Adipocyte (in vitro differentiated cells): ENCODE data around the gene MAGEC2.

Experiments used
- DNase-seq: peaks from one replicate; pipeline ENCODE4 v3.0.0-alpha.2; 2015; ENCODE audit warnings: low read depth
- H3K27me3 ChIP-seq: replicated peaks from 2 replicates; pipeline ENCODE4 v1.7.0; 2013; ENCODE audit warnings: mild to moderate bottlenecking, low read length, moderate library complexity; ENCODE audit not compliant: control insufficient read depth, insufficient read depth
- H3K36me3 ChIP-seq: 2 replicates; pipeline ENCODE4 v1.7.0; 2013; ENCODE audit warnings: low read length, mild to moderate bottlenecking, moderate library complexity; ENCODE audit not compliant: control insufficient read depth, insufficient read depth, severe bottlenecking
- H3K4me1 ChIP-seq: 2 replicates; pipeline ENCODE4 v1.7.0; 2013; ENCODE audit warnings: mild to moderate bottlenecking, low read length, moderate library complexity; ENCODE audit not compliant: control insufficient read depth, insufficient read depth
- H3K4me3 ChIP-seq: 2 replicates; pipeline ENCODE4 v1.7.0; 2013; ENCODE audit warnings: mild to moderate bottlenecking, low read length, moderate library complexity
- H3K9ac ChIP-seq: 2 replicates; pipeline ENCODE4 v1.7.0; 2013; ENCODE audit warnings: mild to moderate bottlenecking, low read length, moderate library complexity
- H3K9me3 ChIP-seq: 2 replicates; pipeline ENCODE4 v1.7.0; 2013; ENCODE audit warnings: mild to moderate bottlenecking, low read length, moderate library complexity; ENCODE audit not compliant: control insufficient read depth

MAGEC2 gene, protein sequence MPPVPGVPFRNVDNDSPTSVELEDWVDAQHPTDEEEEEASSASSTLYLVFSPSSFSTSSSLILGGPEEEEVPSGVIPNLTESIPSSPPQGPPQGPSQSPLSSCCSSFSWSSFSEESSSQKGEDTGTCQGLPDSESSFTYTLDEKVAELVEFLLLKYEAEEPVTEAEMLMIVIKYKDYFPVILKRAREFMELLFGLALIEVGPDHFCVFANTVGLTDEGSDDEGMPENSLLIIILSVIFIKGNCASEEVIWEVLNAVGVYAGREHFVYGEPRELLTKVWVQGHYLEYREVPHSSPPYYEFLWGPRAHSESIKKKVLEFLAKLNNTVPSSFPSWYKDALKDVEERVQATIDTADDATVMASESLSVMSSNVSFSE

GRCh38 chrX:142204522-142205433 is at the start of gene MAGEC2:
Gene MAGEC2, minus strand, starts transcription at chrX:142205290. Its CDS starts 1,303 bp downstream, at chrX:142203987.
- H3K27me3 ChIP-seq = no peaks in the 10 kb centered on the region

GRCh38 chrX:142251680-142252079 is 46.6 kb upstream of the MAGEC2 start:
- Histone ChIP-seq H3K9ac (no peak overlapping the region), H3K27me3 (no peaks in the 10 kb centered on the region), H3K9me3 (no peaks in the 10 kb centered on the region), H3K36me3 (no peaks in the 10 kb centered on the region), H3K4me3 (no peak overlapping the region), H3K4me1 (no peaks in the 10 kb centered on the region)
- no peak for DNase-seq

More at GRCh38 chrX:142204522-142205433, at the start of gene MAGEC2:
- no peaks in the 10 kb centered on the region for H3K4me1 ChIP-seq
- H3K9me3 ChIP-seq = no peaks in the 10 kb centered on the region
- DNase-seq = no peak
- no peak within 1 kb of the TSS for H3K9ac ChIP-seq
- H3K4me3 ChIP-seq = no peak within 1 kb of the TSS
- no peaks in the 10 kb centered on the region for H3K36me3 ChIP-seq

DNA sequence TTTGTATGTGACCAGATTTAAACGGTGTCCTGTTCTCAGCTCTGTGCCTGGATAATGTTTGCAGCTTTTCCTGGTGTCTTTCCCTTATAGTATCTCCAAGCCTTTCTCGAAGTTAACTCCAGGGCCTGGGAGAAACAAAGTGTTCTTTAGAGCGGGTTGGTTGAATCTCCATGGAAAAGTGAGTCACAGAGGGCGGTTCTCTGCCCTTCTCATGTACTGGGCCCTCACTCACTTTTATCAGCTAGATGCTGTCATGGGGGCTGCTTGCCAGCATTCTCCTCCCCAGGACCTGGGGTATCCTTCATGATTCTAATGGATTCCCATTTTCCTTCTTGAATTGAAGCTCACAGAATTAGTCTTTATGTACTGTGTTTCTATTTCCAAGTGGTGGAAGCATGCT is 46.1 kb upstream of the MAGEC2 start:
- no peak for DNase-seq
- H3K9ac ChIP-seq = no peak overlapping the region
- no peaks in the 10 kb centered on the region for H3K4me1 ChIP-seq
- H3K4me3 ChIP-seq = no peak overlapping the region
- H3K27me3 ChIP-seq = no peaks in the 10 kb centered on the region
- peaks cover 3% of the 10 kb centered on the region for H3K9me3 ChIP-seq
- no peaks in the 10 kb centered on the region for H3K36me3 ChIP-seq

- Histone ChIP-seq H3K4me3 (no peak overlapping the region), H3K4me1 (no peaks in the 10 kb centered on the region), H3K9me3 (peaks cover 5% of the 10 kb centered on the region), H3K9ac (no peak overlapping the region), H3K27me3 (no peaks in the 10 kb centered on the region), H3K36me3 (no peaks in the 10 kb centered on the region)
- no peak for DNase-seq
These were observed 45.4 kb upstream of the MAGEC2 start for GRCh38 chrX:142250502-142250901.

DNA sequence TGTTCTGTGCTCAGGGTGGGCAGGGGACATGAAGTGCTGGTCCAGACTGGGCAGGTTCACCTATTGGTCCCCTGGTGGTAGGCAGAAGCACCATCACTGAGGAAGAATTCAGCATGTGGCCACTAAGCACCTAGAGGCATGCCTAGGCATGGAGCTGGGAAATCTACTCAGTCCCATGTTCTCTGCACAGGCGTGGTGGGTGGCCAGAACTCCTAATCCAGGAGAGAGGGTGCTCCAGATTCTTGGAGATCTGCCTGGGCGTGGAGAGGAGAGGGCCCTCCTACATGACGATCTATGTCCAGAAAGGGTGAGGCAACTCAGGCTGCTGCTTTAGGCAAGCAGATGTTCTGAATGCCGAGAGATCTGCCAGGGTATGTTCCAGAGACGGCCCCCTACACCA is 44.6 kb upstream of the MAGEC2 start:
- no peaks in the 10 kb centered on the region for H3K4me1 ChIP-seq
- H3K4me3 ChIP-seq = no peak overlapping the region
- H3K27me3 ChIP-seq = no peaks in the 10 kb centered on the region
- DNase-seq = no peak
- no peaks in the 10 kb centered on the region for H3K36me3 ChIP-seq
- H3K9ac ChIP-seq = no peak overlapping the region
- peaks cover 5% of the 10 kb centered on the region for H3K9me3 ChIP-seq

- no peaks in the 10 kb centered on the region for H3K36me3 ChIP-seq
- no peak overlapping the region for H3K4me3 ChIP-seq
- H3K27me3 ChIP-seq = no peaks in the 10 kb centered on the region
- no peak for DNase-seq
- H3K9ac ChIP-seq = no peak overlapping the region
- no peaks in the 10 kb centered on the region for H3K4me1 ChIP-seq
- peaks cover 5% of the 10 kb centered on the region for H3K9me3 ChIP-seq
These were observed 39.5 kb upstream of the MAGEC2 start for GRCh38 chrX:142244568-142244967.

- H3K4me1 ChIP-seq = no peaks in the 10 kb centered on the region
- no peaks in the 10 kb centered on the region for H3K27me3 ChIP-seq
- no peak for DNase-seq
- no peak overlapping the region for H3K9ac ChIP-seq
- no peaks in the 10 kb centered on the region for H3K36me3 ChIP-seq
- no peak overlapping the region for H3K4me3 ChIP-seq
- no peaks in the 10 kb centered on the region for H3K9me3 ChIP-seq
These were observed 33.4 kb upstream of the MAGEC2 start for GRCh38 chrX:142238536-142238935.

- Histone ChIP-seq H3K9me3 (no peaks in the 10 kb centered on the region), H3K27me3 (no peaks in the 10 kb centered on the region), H3K9ac (no peak overlapping the region), H3K4me3 (no peak overlapping the region), H3K4me1 (no peaks in the 10 kb centered on the region), H3K36me3 (no peaks in the 10 kb centered on the region)
- DNase-seq = no peak
These were observed 28.3 kb upstream of the MAGEC2 start for GRCh38 chrX:142233400-142233799.

- H3K9ac ChIP-seq = no peak overlapping the region
- H3K27me3 ChIP-seq = no peaks in the 10 kb centered on the region
- H3K9me3 ChIP-seq = peaks cover 6% of the 10 kb centered on the region
- H3K36me3 ChIP-seq = no peaks in the 10 kb centered on the region
- DNase-seq = no peak
- H3K4me1 ChIP-seq = no peaks in the 10 kb centered on the region
- no peak overlapping the region for H3K4me3 ChIP-seq
These were observed 9.0 kb upstream of the MAGEC2 start for GRCh38 chrX:142214081-142214480.

DNA sequence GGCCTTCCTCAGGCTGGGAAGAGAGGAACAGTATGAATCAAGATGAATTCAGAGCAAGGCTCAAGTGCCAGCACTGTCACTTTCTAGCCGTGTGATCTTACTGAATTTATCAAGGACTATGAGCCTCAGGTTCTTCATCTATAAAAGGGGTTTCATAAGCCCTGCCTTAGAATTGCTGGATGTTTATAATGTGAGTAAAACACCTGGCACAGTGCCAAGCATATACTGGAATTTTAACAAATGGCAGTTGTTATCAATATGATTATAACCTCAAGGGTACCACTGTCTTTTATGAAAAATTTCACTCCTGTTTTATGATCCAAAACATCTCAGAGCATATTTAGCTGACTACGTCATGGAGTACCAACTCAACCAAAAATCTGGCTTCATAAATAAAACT is 4.0 kb downstream of the MAGEC2 start:
- Histone ChIP-seq H3K9ac (no peak overlapping the region), H3K4me1 (no peaks in the 10 kb centered on the region), H3K27me3 (no peaks in the 10 kb centered on the region), H3K9me3 (no peaks in the 10 kb centered on the region), H3K36me3 (no peaks in the 10 kb centered on the region), H3K4me3 (no peak overlapping the region)
- DNase-seq = no peak

DNA sequence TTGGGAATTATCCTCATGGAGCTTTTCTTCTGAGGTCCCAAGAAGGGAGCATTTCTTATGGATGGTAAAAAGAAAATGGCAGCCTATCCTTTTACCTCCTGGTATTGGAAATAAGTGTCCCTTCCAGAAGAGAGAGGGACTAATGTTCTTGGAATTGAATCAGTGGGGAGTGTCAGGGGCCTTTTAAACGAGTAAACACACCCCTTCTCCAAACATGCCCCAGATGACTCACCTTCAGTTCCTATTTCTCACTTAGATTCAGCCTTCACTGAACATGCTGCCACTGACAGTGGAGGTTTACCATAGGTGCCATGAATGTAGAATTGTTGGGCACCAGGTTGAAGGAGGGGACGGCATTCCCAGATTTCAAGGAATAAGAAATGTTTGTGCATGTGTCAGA is 19.0 kb downstream of the MAGEC2 start:
- Histone ChIP-seq H3K9me3 (no peaks in the 10 kb centered on the region), H3K36me3 (no peaks in the 10 kb centered on the region), H3K27me3 (no peaks in the 10 kb centered on the region), H3K4me1 (no peaks in the 10 kb centered on the region), H3K4me3 (no peak overlapping the region), H3K9ac (no peak overlapping the region)
- no peak for DNase-seq
